Common myeloid progenitor, CD34-positive (primary cell): ENCODE measurements around the gene KLF2.

Experiments used
- CTCF ChIA-PET: fragments of 350-600 bp; sonication (Branson Sonifier 250); formaldehyde crosslinking; loops from one replicate; lab custom pipeline; 2021; ENCODE audit warnings: antibody characterized with exemption; lab: Charles Lee
- POLR2A ChIA-PET: fragments of 350-600 bp; sonication (Branson Sonifier 250); formaldehyde crosslinking; loops from one replicate; lab custom pipeline; 2021; ENCODE audit warnings: antibody characterized with exemption; lab: Charles Lee
- DNase-seq, 3 donors: peaks; one replicate each; pipeline versions ENCODE4 v3.0.0 to v3.0.0-alpha.2; 2013
- H3K27ac ChIP-seq, 2 experiments: 1 replicate in 1 of 2; 2 replicates in 1 of 2; pipeline ENCODE4 v1.7.0; 2013; ENCODE audit warnings: inconsistent platforms in 2 of 2, low read length in 2 of 2, mild to moderate bottlenecking in 2 of 2, low read depth in 1 of 2, moderate library complexity in 1 of 2; ENCODE audit not compliant: severe bottlenecking in 2 of 2, insufficient read depth in 1 of 2, poor library complexity in 1 of 2
- H3K27me3 ChIP-seq, 5 experiments: replicated peaks in 2 of 5; 1 replicate in 3 of 5; 2 replicates in 2 of 5; pipeline versions ENCODE4 v1.6.1 to v1.7.0; 2013; ENCODE audit warnings: low read length in 4 of 5, mild to moderate bottlenecking in 2 of 5, moderate library complexity in 2 of 5, inconsistent platforms in 1 of 5; ENCODE audit not compliant: insufficient read depth in 5 of 5, control insufficient read depth in 4 of 5
- H3K36me3 ChIP-seq, 4 experiments: 1 replicate in 2 of 4; 2 replicates in 2 of 4; pipeline versions ENCODE4 v1.6.1 to v1.7.0; 2013; ENCODE audit warnings: low read length in 3 of 4, control low read depth in 1 of 4, mild to moderate bottlenecking in 1 of 4; ENCODE audit not compliant: control insufficient read depth in 4 of 4, insufficient read depth in 4 of 4
- H3K4me1 ChIP-seq, 4 experiments: 1 replicate in 3 of 4; 2 replicates in 1 of 4; pipeline versions ENCODE4 v1.6.1 to v1.7.1; 2013; ENCODE audit warnings: low read length in 3 of 4, mild to moderate bottlenecking in 3 of 4, control low read depth in 1 of 4, inconsistent platforms in 1 of 4, moderate library complexity in 1 of 4; ENCODE audit not compliant: control insufficient read depth in 4 of 4, insufficient read depth in 4 of 4; ENCODE audit errors: control extremely low read depth in 1 of 4
- H3K4me3 ChIP-seq, 7 experiments: 1 replicate in 4 of 7; 2 replicates in 3 of 7; pipeline versions ENCODE4 v1.5.1 to v1.7.0; 2013; ENCODE audit warnings: mild to moderate bottlenecking in 7 of 7, low read length in 6 of 7, moderate library complexity in 6 of 7, inconsistent platforms in 2 of 7, low read depth in 2 of 7, control low read depth in 1 of 7; ENCODE audit not compliant: insufficient read depth in 4 of 7, control insufficient read depth in 1 of 7; ENCODE audit errors: extremely low read depth in 1 of 7
- H3K9me3 ChIP-seq, 5 experiments: 1 replicate in 4 of 5; 2 replicates in 1 of 5; pipeline versions ENCODE4 v1.6.1 to v1.7.1; 2013; ENCODE audit warnings: low read length in 4 of 5, mild to moderate bottlenecking in 2 of 5, inconsistent platforms in 1 of 5, low read depth in 1 of 5, moderate library complexity in 1 of 5; ENCODE audit not compliant: control insufficient read depth in 4 of 5, insufficient read depth in 2 of 5; ENCODE audit errors: control extremely low read depth in 1 of 5
- WGBS: methylation state at CpG from one replicate; pipeline ENCODE4 v1.1.5; 2013; ENCODE audit not compliant: insufficient coverage; 5-methylcytosine and 5-hydroxymethylcytosine counted together

KLF2 gene

GRCh38 chr19:16334411-16334810, 9.8 kb downstream of the KLF2 start:
- Histone ChIP-seq H3K27me3 (peaks cover 0 to 4% (median 0%) of the 10 kb centered on the region in 5 experiments), H3K9me3 (no peaks in the 10 kb centered on the region), H3K4me1 (peaks cover 9 to 24% (median 23%) of the 10 kb centered on the region in 4 experiments), H3K4me3 (no peak overlapping the region), H3K36me3 (no peaks in the 10 kb centered on the region), H3K27ac (no peak overlapping the region)
- 50% methylated on average over 1 of the region's 1 CpG for WGBS
- no peak for DNase-seq
- CTCF ChIA-PET = interaction anchor here (2.6 kb wide), 1 partner anchor 87 kb away, joined by 10 read pairs; no protein-coding TSS in a partner anchor
- POLR2A ChIA-PET = interaction anchor here (0.9 kb wide), 1 partner anchor 10 kb away, joined by 3 read pairs; the partner anchor contains the start of gene KLF2

- DNase-seq = no peak
- POLR2A ChIA-PET = no interaction called here
- peaks cover 4 to 22% (median 21%) of the 10 kb centered on the region in 4 experiments for H3K4me1 ChIP-seq
Measured at GRCh38 chr19:16335226-16335625, 10.6 kb downstream of the KLF2 start.

GRCh38 chr19:16336571-16336970, 11.9 kb downstream of the KLF2 start:
- 93% methylated on average over 3 of the region's 4 CpGs for WGBS
- Histone ChIP-seq H3K4me1 (peaks cover 3 to 21% (median 17%) of the 10 kb centered on the region in 4 experiments), H3K4me3 (no peak overlapping the region), H3K27ac (no peak overlapping the region), H3K36me3 (no peaks in the 10 kb centered on the region), H3K27me3 (peaks cover 0 to 4% (median 0%) of the 10 kb centered on the region in 5 experiments), H3K9me3 (no peaks in the 10 kb centered on the region)
- CTCF ChIA-PET = interaction anchor here (1.2 to 2.6 kb wide), 2 partner anchors 40 to 89 kb away, joined by 3 to 10 read pairs; no protein-coding TSS in a partner anchor
- no peak for DNase-seq
- POLR2A ChIA-PET = no interaction called here

More at GRCh38 chr19:16335226-16335625, 10.6 kb downstream of the KLF2 start:
- Histone ChIP-seq H3K36me3 (no peaks in the 10 kb centered on the region), H3K27me3 (peaks cover 0 to 4% (median 0%) of the 10 kb centered on the region in 5 experiments), H3K27ac (no peak overlapping the region), H3K9me3 (no peaks in the 10 kb centered on the region), H3K4me3 (no peak overlapping the region)
- WGBS = 92% methylated on average over 10 of the region's 20 CpGs
- CTCF ChIA-PET = interaction anchor here (2.6 kb wide), 1 partner anchor 88 kb away, joined by 10 read pairs; no protein-coding TSS in a partner anchor

- H3K27ac ChIP-seq = no peak overlapping the region
- H3K4me3 ChIP-seq = peak overlapping the region in 3 of 7 experiments; percentile 42 to 50 (median 46)
Measured at GRCh38 chr19:16337809-16338469, 13.3 kb downstream of the KLF2 start.

GRCh38 chr19:16338470-16339360, 14.1 kb downstream of the KLF2 start:
- no peaks in the 10 kb centered on the region for H3K9me3 ChIP-seq
- peak overlapping the region in 4 of 7 experiments; percentile 37 to 50 (median 44) for H3K4me3 ChIP-seq
- peaks cover 3 to 32% (median 28%) of the 10 kb centered on the region in 4 experiments for H3K4me1 ChIP-seq
- ChIA-PET POLR2A (interaction anchor here (0.7 to 1.2 kb wide), 3 partner anchors 9 to 11 kb away, joined by 3 to 8 read pairs (median 4); no protein-coding TSS in a partner anchor), CTCF (interaction anchor here (0.6 to 2.1 kb wide), 11 partner anchors 8 to 104 kb away, joined by 3 to 9 read pairs (median 4); no protein-coding TSS in a partner anchor)
- no peak overlapping the region for H3K27ac ChIP-seq
- WGBS = 3% methylated on average over 30 of the region's 30 CpGs
- no peaks in the 10 kb centered on the region for H3K36me3 ChIP-seq
- DNase-seq = peak in 2 of 3 donors; percentile 68 to 71
- peaks cover 0 to 4% (median 0%) of the 10 kb centered on the region in 5 experiments for H3K27me3 ChIP-seq

More at GRCh38 chr19:16337809-16338469, 13.3 kb downstream of the KLF2 start:
- ChIA-PET CTCF (interaction anchor here (0.7 to 1.6 kb wide), 6 partner anchors 7 to 92 kb away, joined by 3 to 7 read pairs (median 4); no protein-coding TSS in a partner anchor), POLR2A (no interaction called here)
- Histone ChIP-seq H3K9me3 (no peaks in the 10 kb centered on the region), H3K36me3 (no peaks in the 10 kb centered on the region), H3K27me3 (peaks cover 0 to 4% (median 0%) of the 10 kb centered on the region in 5 experiments), H3K4me1 (peaks cover 3 to 32% (median 27%) of the 10 kb centered on the region in 4 experiments)
- DNase-seq = no peak
- WGBS = 90% methylated on average over 11 of the region's 13 CpGs

GRCh38 chr19:16339361-16339725, 14.7 kb downstream of the KLF2 start:
- Histone ChIP-seq H3K4me3 (peak overlapping the region in 2 of 7 experiments; percentile 2 to 50), H3K27ac (no peak overlapping the region), H3K4me1 (peaks cover 3 to 32% (median 28%) of the 10 kb centered on the region in 4 experiments), H3K27me3 (peaks cover 0 to 4% (median 0%) of the 10 kb centered on the region in 5 experiments), H3K36me3 (no peaks in the 10 kb centered on the region), H3K9me3 (no peaks in the 10 kb centered on the region)
- WGBS = 43% methylated on average over 3 of the region's 6 CpGs
- CTCF ChIA-PET = interaction anchor here (0.6 to 2.1 kb wide), 9 partner anchors 9 to 103 kb away, joined by 3 to 9 read pairs (median 4); no protein-coding TSS in a partner anchor
- POLR2A ChIA-PET = interaction anchor here (0.7 to 1.2 kb wide), 3 partner anchors 9 to 12 kb away, joined by 3 to 8 read pairs (median 4); no protein-coding TSS in a partner anchor
- no peak for DNase-seq
